ENCODE measurements around the gene CIBAR2. TPM values are rescaled to one million over a fixed set of nuclear protein-coding genes. Genes with fewer than 3 reads are reported as not detected.

Gene CIBAR2
- total RNA-seq, 1 donor from 2014 or later = not detected

DNA sequence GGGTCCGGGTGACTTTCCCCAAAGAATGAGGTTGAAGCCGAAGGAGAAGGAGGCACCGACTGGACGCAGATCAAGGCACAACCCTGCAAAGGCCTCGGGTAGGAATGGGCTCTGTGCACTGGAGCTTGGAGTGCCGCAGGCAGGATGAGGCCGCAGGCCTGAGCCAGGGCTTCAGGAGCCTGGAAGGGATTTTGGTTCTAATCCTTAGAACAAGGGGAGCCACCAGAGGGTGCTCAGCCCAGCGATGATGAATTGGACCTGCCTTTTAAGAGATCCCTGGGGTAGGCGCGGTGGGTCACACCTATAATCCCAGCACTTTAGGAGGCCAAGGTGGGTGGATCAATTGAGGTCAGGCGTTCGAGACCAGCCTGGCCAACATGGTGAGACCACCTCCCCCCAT lies 8.1 kb downstream of the CIBAR2 start:
- Histone ChIP-seq H3K4me1 (no peaks in the 10 kb centered on the region), H3K27ac (replicated peaks) (no peak overlapping the region), H3K36me3 (no peaks in the 10 kb centered on the region), H3K27me3 (ENCODE audit: low read depth) (peaks cover 5% of the 10 kb centered on the region), H3K4me3 (no peak overlapping the region), H3K9me3 (replicated peaks) (no peaks in the 10 kb centered on the region)
- DNase-seq = no peak
- intact Hi-C loops (cut with micrococcal nuclease) = no loop called here
- TF ChIP-seq, protein P1, sequence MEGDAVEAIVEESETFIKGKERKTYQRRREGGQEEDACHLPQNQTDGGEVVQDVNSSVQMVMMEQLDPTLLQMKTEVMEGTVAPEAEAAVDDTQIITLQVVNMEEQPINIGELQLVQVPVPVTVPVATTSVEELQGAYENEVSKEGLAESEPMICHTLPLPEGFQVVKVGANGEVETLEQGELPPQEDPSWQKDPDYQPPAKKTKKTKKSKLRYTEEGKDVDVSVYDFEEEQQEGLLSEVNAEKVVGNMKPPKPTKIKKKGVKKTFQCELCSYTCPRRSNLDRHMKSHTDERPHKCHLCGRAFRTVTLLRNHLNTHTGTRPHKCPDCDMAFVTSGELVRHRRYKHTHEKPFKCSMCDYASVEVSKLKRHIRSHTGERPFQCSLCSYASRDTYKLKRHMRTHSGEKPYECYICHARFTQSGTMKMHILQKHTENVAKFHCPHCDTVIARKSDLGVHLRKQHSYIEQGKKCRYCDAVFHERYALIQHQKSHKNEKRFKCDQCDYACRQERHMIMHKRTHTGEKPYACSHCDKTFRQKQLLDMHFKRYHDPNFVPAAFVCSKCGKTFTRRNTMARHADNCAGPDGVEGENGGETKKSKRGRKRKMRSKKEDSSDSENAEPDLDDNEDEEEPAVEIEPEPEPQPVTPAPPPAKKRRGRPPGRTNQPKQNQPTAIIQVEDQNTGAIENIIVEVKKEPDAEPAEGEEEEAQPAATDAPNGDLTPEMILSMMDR (IDR thresholded peaks at IDR 0.05; ENCODE audit: borderline replicate concordance) = no peak

DNA sequence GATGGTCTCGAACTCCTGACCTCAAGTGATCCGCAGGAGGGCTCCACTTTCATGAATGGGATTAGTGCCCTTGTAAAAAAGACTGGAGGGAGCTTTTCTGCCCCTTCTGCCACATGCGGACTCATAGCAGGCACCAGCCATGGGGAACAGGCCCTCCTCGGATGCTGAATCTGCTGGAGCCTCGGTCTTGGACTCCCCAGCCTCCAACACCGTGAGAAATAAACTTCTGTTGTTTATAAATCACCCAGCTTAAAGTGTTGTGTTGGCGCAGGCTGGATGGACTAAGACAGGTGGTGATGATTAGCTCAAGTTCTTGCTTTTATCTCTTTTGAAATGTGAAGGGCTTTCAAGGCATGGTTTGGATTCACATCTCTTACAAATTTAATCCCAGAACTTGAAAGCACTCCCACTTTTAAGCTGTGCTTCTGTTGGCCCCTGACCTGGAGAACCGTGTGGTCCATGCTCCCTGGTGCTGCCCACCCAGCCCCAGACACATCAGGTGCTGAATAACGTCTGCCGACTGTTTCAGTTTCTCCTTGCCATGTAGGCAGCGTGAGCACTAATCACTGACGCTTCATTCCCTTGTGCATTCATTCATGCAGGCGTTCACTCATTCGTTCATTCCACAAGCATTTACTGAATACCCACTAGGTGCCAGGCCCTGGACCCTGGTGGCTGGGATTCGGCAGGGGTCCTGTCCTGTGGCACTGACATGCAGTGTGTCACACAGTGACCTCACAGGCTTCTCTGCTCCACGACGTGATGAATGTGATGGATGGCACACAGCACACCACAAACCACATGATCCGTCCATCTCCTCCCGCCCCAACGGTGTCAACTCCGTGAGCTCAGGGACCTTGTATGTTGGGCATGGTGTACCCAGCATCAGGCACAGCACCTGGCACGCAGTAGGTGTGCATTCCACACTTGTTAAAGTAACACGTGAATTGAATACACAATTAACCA lies 8.9 kb downstream of the CIBAR2 start:
- TF ChIP-seq, protein P1 (IDR thresholded peaks at IDR 0.05; ENCODE audit: borderline replicate concordance) = no peak
- no peak overlapping the region for H3K4me3 ChIP-seq

DNA sequence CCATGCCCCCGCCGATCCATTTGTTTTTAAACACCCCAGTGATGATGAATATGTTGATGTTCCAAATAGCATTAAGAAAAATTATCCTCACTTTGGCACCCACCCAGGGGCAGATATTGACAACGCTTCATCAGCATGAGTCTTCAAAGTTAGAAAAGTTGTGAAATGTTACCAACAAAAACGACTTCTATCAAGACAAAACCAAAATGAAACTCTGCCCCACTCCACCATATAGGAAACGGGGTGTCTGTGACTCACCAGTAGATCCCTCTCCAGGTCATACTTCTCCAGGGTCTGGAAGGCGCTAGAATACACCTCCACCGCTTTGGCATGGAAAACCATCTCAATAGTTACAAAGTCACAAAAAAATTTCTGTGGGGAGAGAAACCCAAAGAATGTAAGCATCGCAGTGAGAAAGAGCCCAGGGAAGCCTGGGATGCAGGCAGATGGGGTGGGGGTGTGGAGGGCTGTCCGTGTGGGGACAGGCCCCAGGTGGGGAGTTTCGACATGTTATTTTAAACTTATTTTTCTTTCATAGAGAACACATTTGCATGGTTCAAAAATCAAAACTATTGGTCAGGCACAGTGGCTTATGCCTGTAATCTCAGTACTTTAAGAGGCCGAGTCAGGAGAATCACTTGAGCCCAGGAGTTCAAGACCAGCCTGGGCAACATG lies 10.2 kb downstream of the CIBAR2 start:
- peaks cover 16% of the 10 kb centered on the region for H3K27me3 ChIP-seq (ENCODE audit: low read depth)
- no peak for DNase-seq
- H3K36me3 ChIP-seq = no peaks in the 10 kb centered on the region
- H3K4me3 ChIP-seq = no peak overlapping the region
- intact Hi-C loops (cut with micrococcal nuclease) = no loop called here
- no peaks in the 10 kb centered on the region for H3K4me1 ChIP-seq
- H3K27ac ChIP-seq (replicated peaks) = no peak overlapping the region
- no peaks in the 10 kb centered on the region for H3K9me3 ChIP-seq (replicated peaks)
- TF ChIP-seq, protein P1 (IDR thresholded peaks at IDR 0.05; ENCODE audit: borderline replicate concordance) = no peak

More for the DNA sequence above, 8.9 kb downstream of the CIBAR2 start:
- H3K27me3 ChIP-seq (ENCODE audit: low read depth) = peaks cover 8% of the 10 kb centered on the region
- no peaks in the 10 kb centered on the region for H3K36me3 ChIP-seq
- DNase-seq = no peak
- H3K4me1 ChIP-seq = no peaks in the 10 kb centered on the region
- H3K9me3 ChIP-seq (replicated peaks) = no peaks in the 10 kb centered on the region
- H3K27ac ChIP-seq (replicated peaks) = no peak overlapping the region
- intact Hi-C loops (cut with micrococcal nuclease) = no loop called here

DNA sequence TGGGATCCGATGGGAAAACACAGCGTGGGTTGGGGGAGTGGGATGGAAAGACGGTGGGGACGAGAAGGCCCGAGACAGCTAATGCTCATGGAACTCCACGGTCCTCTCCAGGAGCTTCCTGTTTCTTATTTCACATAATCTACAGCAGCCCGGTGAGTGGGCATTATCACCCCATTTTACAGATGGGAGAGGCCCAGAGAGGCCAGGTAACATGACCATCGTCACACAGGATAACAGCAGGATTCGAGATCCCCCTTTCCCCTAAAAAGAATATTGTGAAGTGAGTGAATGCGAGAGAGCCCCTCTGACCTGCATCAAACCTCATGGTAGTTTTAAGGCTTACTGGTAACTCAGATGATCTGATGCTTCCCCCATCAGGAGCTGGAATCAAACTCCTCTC lies 12.0 kb downstream of the CIBAR2 start:
- Histone ChIP-seq H3K4me3 (no peak overlapping the region), H3K27ac (replicated peaks) (no peak overlapping the region), H3K9me3 (replicated peaks) (no peaks in the 10 kb centered on the region), H3K27me3 (ENCODE audit: low read depth) (peaks cover 35% of the 10 kb centered on the region), H3K36me3 (no peaks in the 10 kb centered on the region), H3K4me1 (peaks cover under 1% of the 10 kb centered on the region)
- TF ChIP-seq, protein P1 (IDR thresholded peaks at IDR 0.05; ENCODE audit: borderline replicate concordance) = no peak
- DNase-seq = no peak
- intact Hi-C loops (cut with micrococcal nuclease) = no loop called here

DNA sequence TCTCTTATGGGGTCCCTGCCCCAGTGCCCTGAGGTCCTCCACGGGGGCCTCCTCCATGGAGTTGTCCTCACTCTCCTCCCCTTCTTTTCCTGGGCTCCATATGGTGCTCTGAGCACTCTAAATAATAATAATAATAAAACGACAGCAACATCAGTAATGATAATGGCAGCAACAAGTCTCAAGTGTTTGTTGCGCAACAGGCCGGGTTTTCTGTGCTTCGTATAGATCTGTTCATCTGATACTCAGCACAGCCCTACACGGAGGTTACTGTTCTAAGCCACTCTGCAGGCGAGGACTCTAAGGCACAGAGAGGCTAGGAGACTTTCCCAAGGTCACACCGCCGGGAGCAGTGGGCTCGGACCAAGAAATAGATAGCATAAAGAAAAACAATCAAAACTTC lies 13.7 kb downstream of the CIBAR2 start:
- no peak overlapping the region for H3K4me3 ChIP-seq
- TF ChIP-seq, protein P1 (IDR thresholded peaks at IDR 0.05; ENCODE audit: borderline replicate concordance) = no peak
- H3K4me1 ChIP-seq = peaks cover 5% of the 10 kb centered on the region
- H3K27me3 ChIP-seq (ENCODE audit: low read depth) = peaks cover 52% of the 10 kb centered on the region
- intact Hi-C loops (cut with micrococcal nuclease) = no loop called here
- H3K36me3 ChIP-seq = no peaks in the 10 kb centered on the region
- no peak overlapping the region for H3K27ac ChIP-seq (replicated peaks)
- no peak for DNase-seq
- H3K9me3 ChIP-seq (replicated peaks) = no peaks in the 10 kb centered on the region
